Epithelial cell of proximal tubule (primary cell): ENCODE results near the gene COQ7. TPM values are rescaled to one million over a fixed set of nuclear protein-coding genes. Genes with fewer than 3 reads are reported as not detected.
A peak's percentile ranks its signal among the peaks of the same experiment; 100 is the strongest.

Source experiments
- DNase-seq: peaks from one replicate; pipeline ENCODE4 v3.0.0-alpha.2; 2011; ENCODE audit warnings: low read depth
- H3K4me3 ChIP-seq: 2 replicates; pipeline ENCODE4 v1.5.1; 2011; ENCODE audit warnings: low read depth, mild to moderate bottlenecking, low read length
- total RNA-seq: library from RNA; depleted of rRNA; stranded (reverse); fragments of >200 nt; gene quantifications from 2 replicates; pipeline ENCODE4 v1.2.3, GENCODE V29; 2015
- TF ChIP-seq, protein P1 (sequence below): conservative IDR thresholded peaks from 2 replicates; pipeline ENCODE4 v1.5.1; 2012; ENCODE audit warnings: low read depth, mild to moderate bottlenecking, low read length

COQ7 gene
- total RNA-seq, 1 donor from 2014 or later = 10.6 TPM

DNA sequence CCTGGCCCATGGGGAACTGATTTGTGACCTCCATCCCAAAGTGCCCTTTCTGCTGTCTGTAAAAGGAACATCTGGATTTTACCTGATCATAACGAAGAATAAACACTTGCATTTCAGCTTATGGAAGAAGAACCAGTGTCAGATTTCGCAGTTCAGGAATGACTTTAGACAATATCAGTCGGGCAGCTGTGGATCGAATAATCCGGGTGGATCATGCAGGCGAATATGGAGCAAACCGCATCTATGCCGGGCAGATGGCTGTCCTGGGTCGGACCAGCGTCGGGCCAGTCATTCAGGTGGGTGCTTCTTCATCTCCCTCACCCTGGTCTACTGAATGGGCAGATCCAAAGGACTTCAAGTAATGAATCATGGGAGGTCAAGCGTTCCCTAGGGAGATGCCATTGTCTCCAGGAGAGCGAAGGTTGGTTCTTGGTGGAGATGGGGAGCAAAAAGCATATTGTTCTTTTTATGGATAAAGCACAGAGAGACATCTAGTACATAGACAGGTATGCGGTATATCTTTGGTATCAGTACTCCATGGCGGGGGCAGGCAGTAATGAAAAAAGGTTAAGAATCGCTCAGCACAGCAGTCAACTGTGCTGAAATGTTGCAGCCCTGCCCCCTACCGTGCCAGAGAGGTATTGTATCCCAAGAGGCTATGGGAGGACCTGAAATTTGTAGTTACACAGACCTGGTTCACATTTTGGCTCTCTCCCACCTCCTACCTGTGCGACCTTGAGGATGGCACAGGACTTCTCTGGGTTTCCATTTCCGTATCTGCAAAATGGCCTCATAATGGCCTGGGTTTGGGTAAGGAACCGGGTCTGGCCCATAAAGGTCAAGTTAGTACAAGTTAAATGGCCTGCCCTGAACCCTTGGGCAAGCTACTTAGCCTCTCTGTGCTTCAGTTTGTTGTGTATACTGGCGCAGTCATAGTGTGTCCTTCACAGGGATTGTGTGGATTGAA lies 4.7 kb downstream of the COQ7 start:
- H3K4me3 ChIP-seq = no peak overlapping the region
- DNase-seq = no peak
- TF ChIP-seq, protein P1, sequence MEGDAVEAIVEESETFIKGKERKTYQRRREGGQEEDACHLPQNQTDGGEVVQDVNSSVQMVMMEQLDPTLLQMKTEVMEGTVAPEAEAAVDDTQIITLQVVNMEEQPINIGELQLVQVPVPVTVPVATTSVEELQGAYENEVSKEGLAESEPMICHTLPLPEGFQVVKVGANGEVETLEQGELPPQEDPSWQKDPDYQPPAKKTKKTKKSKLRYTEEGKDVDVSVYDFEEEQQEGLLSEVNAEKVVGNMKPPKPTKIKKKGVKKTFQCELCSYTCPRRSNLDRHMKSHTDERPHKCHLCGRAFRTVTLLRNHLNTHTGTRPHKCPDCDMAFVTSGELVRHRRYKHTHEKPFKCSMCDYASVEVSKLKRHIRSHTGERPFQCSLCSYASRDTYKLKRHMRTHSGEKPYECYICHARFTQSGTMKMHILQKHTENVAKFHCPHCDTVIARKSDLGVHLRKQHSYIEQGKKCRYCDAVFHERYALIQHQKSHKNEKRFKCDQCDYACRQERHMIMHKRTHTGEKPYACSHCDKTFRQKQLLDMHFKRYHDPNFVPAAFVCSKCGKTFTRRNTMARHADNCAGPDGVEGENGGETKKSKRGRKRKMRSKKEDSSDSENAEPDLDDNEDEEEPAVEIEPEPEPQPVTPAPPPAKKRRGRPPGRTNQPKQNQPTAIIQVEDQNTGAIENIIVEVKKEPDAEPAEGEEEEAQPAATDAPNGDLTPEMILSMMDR = peak; percentile 78

DNA sequence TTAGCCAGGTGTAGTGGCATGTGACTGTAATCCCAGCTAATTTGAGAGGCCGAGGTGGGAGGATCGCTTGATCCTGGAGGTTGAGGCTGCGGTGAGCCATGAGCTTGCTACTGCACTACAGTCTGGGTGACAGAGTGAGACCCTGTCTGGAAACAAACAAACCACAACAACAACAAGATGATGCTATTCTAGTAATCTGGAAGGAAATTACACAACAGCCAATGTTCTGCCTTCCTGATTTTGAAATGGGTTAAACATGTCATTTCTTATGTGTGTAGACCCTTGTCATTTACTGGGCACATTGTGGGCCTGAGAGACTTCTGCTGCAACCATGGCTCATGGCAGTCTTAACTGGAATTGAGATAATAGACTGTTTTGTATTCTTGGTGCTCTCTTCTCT lies 5.9 kb downstream of the COQ7 start:
- no peak for DNase-seq
- no peak overlapping the region for H3K4me3 ChIP-seq
- TF ChIP-seq, protein P1 = no peak

DNA sequence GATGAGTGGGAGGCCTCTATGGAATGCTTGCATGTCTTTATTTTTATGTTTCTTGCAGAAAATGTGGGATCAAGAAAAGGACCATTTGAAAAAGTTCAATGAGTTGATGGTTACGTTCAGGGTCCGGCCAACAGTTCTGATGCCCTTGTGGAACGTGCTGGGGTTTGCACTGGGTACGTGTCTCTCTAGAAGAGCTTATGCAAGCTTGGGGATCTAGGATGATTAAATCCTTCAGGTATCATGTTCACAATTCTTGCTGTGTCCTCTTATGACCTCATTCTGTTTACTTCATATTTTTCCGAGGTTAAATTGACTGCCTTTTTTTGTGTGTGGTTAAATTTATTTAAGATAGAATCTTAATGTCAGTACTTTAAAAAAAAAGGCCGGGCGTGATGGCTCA lies 6.4 kb downstream of the COQ7 start:
- no peak overlapping the region for H3K4me3 ChIP-seq
- TF ChIP-seq, protein P1 = no peak
- no peak for DNase-seq

DNA sequence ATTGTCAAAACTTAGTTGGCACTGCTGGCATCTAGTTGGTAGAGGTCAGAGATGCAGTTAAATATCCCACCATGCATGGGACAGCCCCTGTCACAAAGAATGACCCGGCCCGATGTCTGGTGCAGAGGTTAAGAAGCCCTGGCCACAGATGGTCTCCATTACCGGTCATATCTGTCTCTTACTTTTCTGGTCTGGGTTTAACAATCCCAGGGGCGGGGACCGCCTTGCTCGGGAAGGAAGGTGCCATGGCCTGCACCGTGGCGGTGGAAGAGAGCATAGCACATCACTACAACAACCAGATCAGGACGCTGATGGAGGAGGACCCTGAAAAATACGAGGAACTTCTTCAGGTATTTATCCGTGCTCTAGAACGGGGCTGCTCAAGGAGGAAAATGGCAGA lies 8.1 kb downstream of the COQ7 start:
- DNase-seq = no peak
- H3K4me3 ChIP-seq = no peak overlapping the region
- TF ChIP-seq, protein P1 = no peak

DNA sequence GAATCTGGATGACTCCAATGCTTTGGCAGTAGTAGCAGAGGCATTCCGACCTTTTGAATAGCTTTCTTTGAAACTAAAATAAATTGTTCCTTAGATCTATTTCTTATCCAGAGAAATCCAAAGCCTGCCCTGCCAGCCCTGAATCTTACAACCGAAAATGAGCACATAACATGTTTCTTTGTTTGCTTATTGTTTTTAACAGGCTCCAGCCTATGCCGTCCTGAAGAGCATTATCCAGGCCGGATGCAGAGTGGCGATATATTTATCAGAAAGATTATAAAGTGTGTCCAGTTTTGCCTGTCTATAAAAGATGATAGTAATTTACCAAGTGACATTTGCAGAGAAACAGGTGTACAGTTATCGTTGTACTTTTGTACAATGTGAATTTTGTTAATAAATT lies 10.5 kb downstream of the COQ7 start:
- H3K4me3 ChIP-seq = no peak overlapping the region
- TF ChIP-seq, protein P1 = no peak
- DNase-seq = no peak

DNA sequence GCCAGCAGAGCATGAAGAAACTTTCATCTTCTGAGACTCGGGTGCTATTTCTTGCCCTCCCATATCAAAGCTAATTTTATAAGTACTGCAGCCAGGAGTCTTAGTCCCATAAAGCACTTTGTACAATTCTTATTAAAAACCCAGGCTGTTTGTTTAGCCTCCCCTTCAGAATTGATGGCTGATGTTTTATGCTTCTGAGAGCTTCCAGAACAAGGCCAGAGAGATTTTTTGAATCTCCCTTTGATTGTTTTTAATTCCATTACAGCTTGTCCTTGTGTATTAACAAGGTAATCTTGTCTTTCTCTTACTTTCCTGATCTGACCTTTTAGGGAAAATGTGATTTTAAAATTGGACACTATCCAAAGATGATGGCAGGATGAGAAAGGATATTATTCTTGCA lies 16.3 kb downstream of the COQ7 start:
- no peak overlapping the region for H3K4me3 ChIP-seq
- no peak for DNase-seq
- TF ChIP-seq, protein P1 = no peak

DNA sequence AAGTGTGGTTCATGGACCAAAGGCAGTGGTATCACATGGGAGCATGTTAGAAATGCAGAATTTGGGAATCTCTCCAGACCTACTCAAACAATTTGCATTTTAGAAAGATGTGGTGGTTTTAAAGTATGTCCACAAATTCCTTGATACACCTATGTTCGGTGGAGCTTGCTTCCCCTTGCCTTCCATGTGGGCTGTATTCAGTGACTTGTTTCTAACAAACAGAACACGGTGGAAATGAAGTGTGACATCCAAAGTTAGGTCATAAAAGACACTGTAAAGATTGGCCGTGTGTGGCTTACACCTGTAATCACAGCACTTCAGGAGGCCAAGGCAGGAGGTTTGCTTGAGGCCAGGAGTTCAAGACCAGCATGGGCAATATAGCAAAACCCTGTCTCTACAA lies 16.7 kb downstream of the COQ7 start:
- no peak for DNase-seq
- TF ChIP-seq, protein P1 = no peak
- H3K4me3 ChIP-seq = no peak overlapping the region
